ENCODE data around the gene GAB4.

GAB4 gene

GRCh38 chr22:16912281-16912680 lies 95.7 kb downstream of the GAB4 start:
- DNase-seq (ENCODE audit: low spot score) = no peak

Data from GM03348 (cell line).